Measurements from ENCODE around the gene USP9X. TPM values are rescaled to one million over a fixed set of nuclear protein-coding genes. Genes with fewer than 3 reads are reported as not detected.

Gene USP9X
- total RNA-seq, 3 donors from 2014 or later, result 72.1 to 88.9 (median 86.3) TPM

DNA sequence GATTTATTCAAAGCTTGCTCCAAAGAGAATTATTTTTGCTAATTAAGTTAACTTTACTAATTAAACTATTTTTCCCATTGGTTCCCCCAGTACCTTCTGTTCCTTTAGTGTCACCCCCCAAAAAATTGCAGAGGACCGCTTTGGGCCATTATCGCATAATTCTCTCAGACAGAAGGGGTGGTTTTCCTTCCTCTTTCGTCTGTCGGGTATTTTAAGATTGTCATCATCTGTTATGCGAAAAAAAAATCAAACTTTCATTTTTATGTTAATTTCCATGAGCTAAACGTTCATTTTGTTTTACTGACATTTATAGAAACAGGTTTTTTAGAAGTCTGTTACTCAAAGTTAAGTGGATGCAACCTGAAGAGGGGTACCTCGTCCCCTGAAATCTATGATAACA is 172.6 kb downstream of the USP9X start:
- no peaks in the 10 kb centered on the region for H3K9me3 ChIP-seq
- TF ChIP-seq, protein P1, sequence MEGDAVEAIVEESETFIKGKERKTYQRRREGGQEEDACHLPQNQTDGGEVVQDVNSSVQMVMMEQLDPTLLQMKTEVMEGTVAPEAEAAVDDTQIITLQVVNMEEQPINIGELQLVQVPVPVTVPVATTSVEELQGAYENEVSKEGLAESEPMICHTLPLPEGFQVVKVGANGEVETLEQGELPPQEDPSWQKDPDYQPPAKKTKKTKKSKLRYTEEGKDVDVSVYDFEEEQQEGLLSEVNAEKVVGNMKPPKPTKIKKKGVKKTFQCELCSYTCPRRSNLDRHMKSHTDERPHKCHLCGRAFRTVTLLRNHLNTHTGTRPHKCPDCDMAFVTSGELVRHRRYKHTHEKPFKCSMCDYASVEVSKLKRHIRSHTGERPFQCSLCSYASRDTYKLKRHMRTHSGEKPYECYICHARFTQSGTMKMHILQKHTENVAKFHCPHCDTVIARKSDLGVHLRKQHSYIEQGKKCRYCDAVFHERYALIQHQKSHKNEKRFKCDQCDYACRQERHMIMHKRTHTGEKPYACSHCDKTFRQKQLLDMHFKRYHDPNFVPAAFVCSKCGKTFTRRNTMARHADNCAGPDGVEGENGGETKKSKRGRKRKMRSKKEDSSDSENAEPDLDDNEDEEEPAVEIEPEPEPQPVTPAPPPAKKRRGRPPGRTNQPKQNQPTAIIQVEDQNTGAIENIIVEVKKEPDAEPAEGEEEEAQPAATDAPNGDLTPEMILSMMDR (IDR thresholded peaks at IDR 0.05), result no peak
- ATAC-seq (no peak), DNase-seq (no peak)
- no peaks in the 10 kb centered on the region for H3K36me3 ChIP-seq (ENCODE audit: low read depth)
- intact Hi-C loops (cut with DNase I, micrococcal nuclease), result no loop called here
- H3K4me3 ChIP-seq, result no peak overlapping the region
- H3K4me1 ChIP-seq (ENCODE audit: low read depth), result no peaks in the 10 kb centered on the region

DNA sequence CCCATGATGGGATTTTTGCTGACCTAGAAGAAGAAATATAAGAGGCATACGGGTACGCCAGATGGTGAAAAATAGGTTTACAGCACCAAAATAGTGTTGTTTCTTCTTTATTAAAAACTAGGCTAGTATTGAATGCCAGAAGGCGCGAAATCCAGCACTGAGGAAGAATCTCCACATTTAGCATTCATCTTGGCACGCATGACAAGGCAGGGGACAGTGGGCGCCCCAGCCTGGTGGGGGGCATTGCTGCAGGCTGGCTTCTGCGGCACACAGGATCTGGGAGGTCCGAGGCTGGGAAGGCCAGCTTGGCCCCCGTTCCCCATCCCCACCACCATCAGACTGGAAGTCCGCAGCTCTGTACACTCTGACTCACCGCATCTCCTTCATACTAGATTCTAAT is 173.0 kb downstream of the USP9X start:
- DNase-seq, result no peak
- intact Hi-C loops (cut with DNase I, micrococcal nuclease), result no loop called here
- TF ChIP-seq, protein P1 (IDR thresholded peaks at IDR 0.05), result no peak
- ATAC-seq, result no peak
- Histone ChIP-seq H3K9me3 (no peaks in the 10 kb centered on the region), H3K4me1 (ENCODE audit: low read depth) (no peaks in the 10 kb centered on the region), H3K4me3 (no peak overlapping the region), H3K36me3 (ENCODE audit: low read depth) (no peaks in the 10 kb centered on the region)

DNA sequence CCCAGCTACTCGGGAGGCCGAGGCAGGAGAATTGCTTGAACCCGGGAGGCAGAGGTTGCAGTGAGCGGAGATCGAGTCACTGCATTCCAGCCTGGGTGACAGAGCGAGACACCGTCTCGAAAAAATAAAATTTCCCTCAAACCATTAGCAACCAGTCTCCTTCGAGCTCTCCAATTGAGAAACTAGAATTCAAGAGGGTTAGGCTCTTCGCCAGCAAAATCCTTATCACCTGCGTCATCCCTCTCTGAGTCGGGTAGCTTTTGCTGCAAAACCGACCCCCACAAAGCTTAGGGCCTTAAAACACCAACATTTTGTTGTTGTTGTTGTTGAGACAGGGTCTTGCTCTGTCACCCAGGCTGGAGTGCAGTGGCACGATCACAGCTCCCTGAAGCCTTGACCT is 173.6 kb downstream of the USP9X start:
- H3K36me3 ChIP-seq (ENCODE audit: low read depth), result no peaks in the 10 kb centered on the region
- H3K9me3 ChIP-seq, result no peaks in the 10 kb centered on the region
- intact Hi-C loops (cut with DNase I, micrococcal nuclease), result no loop called here
- DNase-seq, result no peak
- no peak overlapping the region for H3K4me3 ChIP-seq
- H3K4me1 ChIP-seq (ENCODE audit: low read depth), result no peaks in the 10 kb centered on the region
- ATAC-seq, result no peak
- TF ChIP-seq, protein P1 (IDR thresholded peaks at IDR 0.05), result no peak

DNA sequence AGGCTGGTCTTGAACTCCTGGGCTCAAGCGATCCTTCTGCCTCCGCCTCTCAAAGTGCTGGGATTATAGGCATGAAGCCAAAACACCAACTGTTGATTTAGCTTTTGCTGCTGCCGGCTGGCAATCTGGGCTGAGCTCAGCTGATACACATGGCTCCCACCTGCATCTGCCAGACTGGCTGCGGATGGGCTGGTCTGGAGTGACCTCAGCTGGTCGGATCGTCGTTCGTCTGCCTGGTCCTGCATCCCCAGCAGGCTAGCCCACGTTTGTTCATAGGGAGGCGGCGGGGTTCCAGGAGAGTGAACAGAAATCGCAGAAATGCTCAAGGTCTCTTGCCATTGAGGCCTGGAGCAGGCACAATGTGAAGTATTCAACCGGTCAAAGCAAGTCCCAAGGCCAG is 174.3 kb downstream of the USP9X start:
- no peak overlapping the region for H3K4me3 ChIP-seq
- intact Hi-C loops (cut with DNase I, micrococcal nuclease), result no loop called here
- ATAC-seq (no peak), DNase-seq (no peak)
- H3K4me1 ChIP-seq (ENCODE audit: low read depth), result no peaks in the 10 kb centered on the region
- no peaks in the 10 kb centered on the region for H3K9me3 ChIP-seq
- H3K36me3 ChIP-seq (ENCODE audit: low read depth), result no peaks in the 10 kb centered on the region
- TF ChIP-seq, protein P1 (IDR thresholded peaks at IDR 0.05), result no peak

- TF ChIP-seq, protein P1 (IDR thresholded peaks at IDR 0.05), result no peak
- H3K9me3 ChIP-seq, result no peaks in the 10 kb centered on the region
- no peak overlapping the region for H3K4me3 ChIP-seq
- no peaks in the 10 kb centered on the region for H3K36me3 ChIP-seq (ENCODE audit: low read depth)
- no peaks in the 10 kb centered on the region for H3K4me1 ChIP-seq (ENCODE audit: low read depth)
- ATAC-seq (peak; percentile 42), DNase-seq (peak in 1 of 3 donors; percentile 13)
- intact Hi-C loops (cut with DNase I, micrococcal nuclease), result no loop called here
Observed at GRCh38 chrX:41265615-41266014, 180.4 kb downstream of the USP9X start.

- intact Hi-C loops (cut with DNase I, micrococcal nuclease), result no loop called here
- H3K4me1 ChIP-seq (ENCODE audit: low read depth), result no peaks in the 10 kb centered on the region
- ATAC-seq (no peak), DNase-seq (no peak)
- H3K36me3 ChIP-seq (ENCODE audit: low read depth), result no peaks in the 10 kb centered on the region
- TF ChIP-seq, protein P1 (IDR thresholded peaks at IDR 0.05), result no peak
- H3K9me3 ChIP-seq, result no peaks in the 10 kb centered on the region
- no peak overlapping the region for H3K4me3 ChIP-seq
Observed at GRCh38 chrX:41273638-41274037, 188.4 kb downstream of the USP9X start.

Measured in mucosa of descending colon (tissue), 3 donors.